BJ (cell line): ENCODE measurements around the gene GABRB1. TPM values are rescaled to one million over a fixed set of nuclear protein-coding genes. Genes with fewer than 3 reads are reported as not detected.

ENCODE experiments used
- CTCF ChIA-PET: fragments of 350-600 bp; formaldehyde crosslinking; extraction: SDS; loops from one replicate; lab custom pipeline; 2021; ENCODE audit warnings: antibody characterized with exemption, inconsistent platforms; lab: Yijun Ruan, JAX
- POLR2A ChIA-PET: fragments of 300-600 bp; sonication (Branson Sonifier 250); formaldehyde crosslinking; extraction: SDS; loops from one replicate; lab custom pipeline; 2021; ENCODE audit warnings: antibody characterized with exemption; lab: Charles Lee
- DNase-seq: peaks from one replicate; pipeline ENCODE4 v3.0.0-alpha.2; 2011; ENCODE audit warnings: low read depth
- H3K27me3 ChIP-seq: 2 replicates; pipeline ENCODE4 v1.6.0; 2011; ENCODE audit warnings: low read length; ENCODE audit not compliant: control insufficient read depth, insufficient read depth
- H3K36me3 ChIP-seq: 2 replicates; pipeline ENCODE4 v1.5.1; 2011; ENCODE audit warnings: low read length; ENCODE audit not compliant: control insufficient read depth, insufficient read depth
- H3K4me3 ChIP-seq: 2 replicates; pipeline ENCODE4 v1.5.1; 2011; ENCODE audit warnings: low read depth, mild to moderate bottlenecking, control low read depth, low read length
- polyA plus RNA-seq: library from polyadenylated mRNA; depleted of rRNA; stranded (reverse); fragments of >200 nt; gene quantifications from 2 replicates; pipeline ENCODE4 v1.2.3, GENCODE V29; 2011
- TF ChIP-seq, protein P1 (sequence below): IDR thresholded peaks from 2 replicates; pipeline ENCODE4 v1.5.1; 2011; ENCODE audit warnings: low read depth, mild to moderate bottlenecking, control low read depth, inconsistent platforms, low read length, moderate library complexity; ENCODE audit not compliant: insufficient read depth

GABRB1 gene
- polyA plus RNA-seq, 1 experiment, result not detected

DNA sequence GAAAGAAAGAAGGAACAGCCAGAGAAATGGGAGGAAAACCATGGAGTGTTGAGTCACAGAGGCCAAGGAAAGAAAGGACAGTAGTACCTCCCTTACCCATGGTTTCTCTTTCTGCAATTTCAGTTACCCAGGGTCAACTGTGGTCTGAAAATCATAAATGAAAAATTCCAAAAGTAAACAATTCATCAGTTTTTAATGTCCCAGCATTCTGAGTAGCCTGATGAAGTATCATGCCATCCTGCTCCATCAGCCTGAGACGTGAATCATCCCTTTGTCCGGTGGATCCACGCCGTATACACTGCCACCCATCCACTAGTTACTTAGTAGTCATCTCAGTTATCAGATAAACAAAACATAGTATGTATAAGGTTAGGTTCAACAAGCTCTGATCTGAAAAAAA lies 318.0 kb downstream of the GABRB1 start:
- TF ChIP-seq, protein P1, sequence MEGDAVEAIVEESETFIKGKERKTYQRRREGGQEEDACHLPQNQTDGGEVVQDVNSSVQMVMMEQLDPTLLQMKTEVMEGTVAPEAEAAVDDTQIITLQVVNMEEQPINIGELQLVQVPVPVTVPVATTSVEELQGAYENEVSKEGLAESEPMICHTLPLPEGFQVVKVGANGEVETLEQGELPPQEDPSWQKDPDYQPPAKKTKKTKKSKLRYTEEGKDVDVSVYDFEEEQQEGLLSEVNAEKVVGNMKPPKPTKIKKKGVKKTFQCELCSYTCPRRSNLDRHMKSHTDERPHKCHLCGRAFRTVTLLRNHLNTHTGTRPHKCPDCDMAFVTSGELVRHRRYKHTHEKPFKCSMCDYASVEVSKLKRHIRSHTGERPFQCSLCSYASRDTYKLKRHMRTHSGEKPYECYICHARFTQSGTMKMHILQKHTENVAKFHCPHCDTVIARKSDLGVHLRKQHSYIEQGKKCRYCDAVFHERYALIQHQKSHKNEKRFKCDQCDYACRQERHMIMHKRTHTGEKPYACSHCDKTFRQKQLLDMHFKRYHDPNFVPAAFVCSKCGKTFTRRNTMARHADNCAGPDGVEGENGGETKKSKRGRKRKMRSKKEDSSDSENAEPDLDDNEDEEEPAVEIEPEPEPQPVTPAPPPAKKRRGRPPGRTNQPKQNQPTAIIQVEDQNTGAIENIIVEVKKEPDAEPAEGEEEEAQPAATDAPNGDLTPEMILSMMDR, result no peak
- ChIA-PET CTCF (no interaction called here), POLR2A (no interaction called here)
- DNase-seq, result no peak
- Histone ChIP-seq H3K4me3 (no peak overlapping the region), H3K36me3 (no peaks in the 10 kb centered on the region), H3K27me3 (no peaks in the 10 kb centered on the region)

DNA sequence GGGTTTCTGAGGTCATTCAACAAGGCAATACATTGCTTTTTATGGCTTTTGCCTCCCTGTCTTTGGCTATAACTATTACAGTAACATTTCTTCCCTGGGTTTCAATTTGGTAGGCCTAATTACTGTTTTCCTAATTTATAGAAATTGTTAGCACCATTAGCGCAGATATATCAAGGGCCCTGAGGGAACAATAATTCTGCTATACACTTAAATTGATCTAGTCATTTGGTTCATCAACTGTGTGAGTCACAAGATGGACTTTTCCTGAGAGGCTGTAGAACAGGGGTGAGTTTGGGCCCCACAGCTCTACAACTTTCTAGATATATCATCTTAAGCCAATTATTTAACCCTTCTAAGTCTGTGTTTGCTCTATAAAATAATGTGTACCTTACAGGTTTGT lies 324.2 kb downstream of the GABRB1 start:
- no peak for DNase-seq
- CTCF ChIA-PET, result no interaction called here

DNA sequence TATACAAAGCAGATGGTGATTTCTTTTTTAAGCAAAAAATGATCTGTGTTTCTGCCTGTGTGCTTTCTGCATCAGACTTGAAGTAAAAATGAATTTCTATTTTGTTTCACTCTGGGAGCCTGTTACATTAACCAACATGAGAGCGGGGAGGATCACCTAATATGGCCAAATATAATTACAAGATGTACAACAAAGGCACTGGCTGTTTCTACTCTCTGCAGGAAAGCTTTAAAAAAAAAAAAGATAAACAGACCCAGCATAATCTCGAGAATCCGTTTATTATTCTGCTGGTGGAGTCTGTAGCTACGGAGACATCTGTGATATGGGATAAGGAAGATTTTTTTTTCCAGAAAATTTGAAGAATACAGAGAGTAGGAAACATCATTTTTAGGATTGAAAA lies 328.5 kb downstream of the GABRB1 start:
- CTCF ChIA-PET, result interaction anchor here (0.6 kb wide), 1 partner anchor 549 kb away, joined by 4 read pairs; no protein-coding TSS in a partner anchor
- no peak for DNase-seq
- TF ChIP-seq, protein P1, result no peak
- POLR2A ChIA-PET, result no interaction called here
- no peaks in the 10 kb centered on the region for H3K27me3 ChIP-seq
- no peak overlapping the region for H3K4me3 ChIP-seq
- no peaks in the 10 kb centered on the region for H3K36me3 ChIP-seq

More for the DNA sequence above, 324.2 kb downstream of the GABRB1 start:
- POLR2A ChIA-PET, result no interaction called here
- Histone ChIP-seq H3K27me3 (no peaks in the 10 kb centered on the region), H3K4me3 (no peak overlapping the region), H3K36me3 (no peaks in the 10 kb centered on the region)
- TF ChIP-seq, protein P1, result no peak

DNA sequence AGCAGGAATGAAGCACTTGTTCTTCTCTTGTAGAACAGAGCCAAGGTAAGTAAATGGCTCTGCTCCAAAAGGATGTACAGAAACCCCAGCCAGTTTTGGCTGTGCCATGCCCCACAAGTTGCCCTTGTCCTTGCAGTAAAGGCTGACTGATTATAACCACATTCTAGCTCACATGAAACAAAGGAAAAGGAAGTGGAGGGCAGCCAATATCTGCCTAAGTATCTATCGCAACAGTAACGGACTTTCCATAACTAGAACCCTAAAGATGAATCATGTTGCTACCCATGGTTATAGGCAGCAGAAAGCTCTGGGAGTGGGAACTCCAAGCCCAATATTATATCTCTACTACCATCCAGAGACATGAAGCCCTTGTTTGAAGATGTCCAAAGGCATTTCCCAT lies 336.4 kb downstream of the GABRB1 start:
- H3K27me3 ChIP-seq, result peaks cover under 1% of the 10 kb centered on the region; the same call in 1 of the 2 replicates
- ChIA-PET CTCF (no interaction called here), POLR2A (no interaction called here)
- TF ChIP-seq, protein P1, result no peak
- no peak overlapping the region for H3K4me3 ChIP-seq
- no peak for DNase-seq
- H3K36me3 ChIP-seq, result no peaks in the 10 kb centered on the region

DNA sequence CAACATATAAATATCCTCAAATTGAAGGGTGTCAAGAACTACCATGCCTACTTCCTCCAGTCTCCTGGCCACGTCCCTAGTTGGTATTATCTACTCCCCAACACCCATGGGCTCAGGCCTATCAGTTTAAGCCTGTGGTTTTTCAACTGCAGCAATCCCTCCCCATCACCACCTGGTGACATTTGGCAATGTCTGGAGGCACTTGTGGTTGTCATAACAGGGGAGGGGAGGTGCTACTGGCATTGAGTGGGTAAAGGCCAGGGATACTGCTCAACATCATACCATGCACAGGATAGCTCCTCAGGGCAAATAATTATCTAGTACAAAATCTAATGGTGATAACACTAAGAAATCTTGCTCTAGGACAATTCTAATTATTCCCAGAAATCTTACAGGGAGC lies 336.8 kb downstream of the GABRB1 start:
- POLR2A ChIA-PET, result no interaction called here
- H3K36me3 ChIP-seq, result no peaks in the 10 kb centered on the region
- DNase-seq, result no peak
- no peak overlapping the region for H3K4me3 ChIP-seq
- CTCF ChIA-PET, result interaction anchor here (1.2 kb wide), 1 partner anchor 30 kb away, joined by 4 read pairs; no protein-coding TSS in a partner anchor
- TF ChIP-seq, protein P1, result no peak
- peaks cover 1% of the 10 kb centered on the region; the same call in 1 of the 2 replicates for H3K27me3 ChIP-seq
